GM10266 (cell line): ENCODE data around the gene SENP3.

Source experiments
- DNase-seq: peaks from one replicate; pipeline ENCODE4 v3.0.0; 2012; ENCODE audit errors: extremely low spot score
- TF ChIP-seq, protein P1 (sequence below): IDR thresholded peaks from 2 replicates; pipeline ENCODE4 v1.5.1; 2012; ENCODE audit warnings: mild to moderate bottlenecking, low read depth; ENCODE audit not compliant: control insufficient read depth, insufficient read depth; ENCODE audit errors: missing control alignments

SENP3 gene

DNA sequence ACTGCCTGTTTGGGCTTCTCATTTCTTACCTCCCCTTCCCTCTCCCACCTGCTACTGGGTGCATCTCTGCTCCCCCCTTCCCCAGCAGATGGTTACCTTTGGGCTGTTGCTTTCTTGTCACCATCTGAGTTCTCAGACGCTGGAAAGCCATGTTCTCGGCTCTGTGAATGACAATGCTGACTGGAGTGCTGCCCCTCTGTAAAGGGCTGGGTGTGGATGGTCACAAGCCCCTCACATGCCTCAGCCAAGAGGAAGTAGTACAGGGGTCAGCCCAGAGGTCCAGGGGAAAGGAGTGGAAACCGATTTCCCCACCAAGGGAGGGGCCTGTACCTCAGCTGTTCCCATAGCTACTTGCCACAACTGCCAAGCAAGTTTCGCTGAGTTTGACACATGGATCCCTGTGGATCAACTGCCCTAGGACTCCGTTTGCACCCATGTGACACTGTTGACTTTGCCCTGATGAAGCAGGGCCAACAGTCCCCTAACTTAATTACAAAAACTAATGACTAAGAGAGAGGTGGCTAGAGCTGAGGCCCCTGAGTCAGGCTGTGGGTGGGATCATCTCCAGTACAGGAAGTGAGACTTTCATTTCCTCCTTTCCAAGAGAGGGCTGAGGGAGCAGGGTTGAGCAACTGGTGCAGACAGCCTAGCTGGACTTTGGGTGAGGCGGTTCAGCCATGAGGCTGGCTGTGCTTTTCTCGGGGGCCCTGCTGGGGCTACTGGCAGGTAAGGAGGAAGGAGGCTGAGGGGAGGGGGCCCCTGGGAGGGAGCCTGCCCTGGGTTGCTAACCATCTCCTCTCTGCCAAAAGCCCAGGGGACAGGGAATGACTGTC lies 17.5 kb downstream of the SENP3 start, which contains the start of gene CD68:
Gene CD68 (plus strand): TSS at position 638 of the 833 bp plus-strand sequence. CDS start 40 bp downstream, at position 678.
- TF ChIP-seq, protein P1, sequence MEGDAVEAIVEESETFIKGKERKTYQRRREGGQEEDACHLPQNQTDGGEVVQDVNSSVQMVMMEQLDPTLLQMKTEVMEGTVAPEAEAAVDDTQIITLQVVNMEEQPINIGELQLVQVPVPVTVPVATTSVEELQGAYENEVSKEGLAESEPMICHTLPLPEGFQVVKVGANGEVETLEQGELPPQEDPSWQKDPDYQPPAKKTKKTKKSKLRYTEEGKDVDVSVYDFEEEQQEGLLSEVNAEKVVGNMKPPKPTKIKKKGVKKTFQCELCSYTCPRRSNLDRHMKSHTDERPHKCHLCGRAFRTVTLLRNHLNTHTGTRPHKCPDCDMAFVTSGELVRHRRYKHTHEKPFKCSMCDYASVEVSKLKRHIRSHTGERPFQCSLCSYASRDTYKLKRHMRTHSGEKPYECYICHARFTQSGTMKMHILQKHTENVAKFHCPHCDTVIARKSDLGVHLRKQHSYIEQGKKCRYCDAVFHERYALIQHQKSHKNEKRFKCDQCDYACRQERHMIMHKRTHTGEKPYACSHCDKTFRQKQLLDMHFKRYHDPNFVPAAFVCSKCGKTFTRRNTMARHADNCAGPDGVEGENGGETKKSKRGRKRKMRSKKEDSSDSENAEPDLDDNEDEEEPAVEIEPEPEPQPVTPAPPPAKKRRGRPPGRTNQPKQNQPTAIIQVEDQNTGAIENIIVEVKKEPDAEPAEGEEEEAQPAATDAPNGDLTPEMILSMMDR: no peak
- peak; percentile 77 for DNase-seq

DNA sequence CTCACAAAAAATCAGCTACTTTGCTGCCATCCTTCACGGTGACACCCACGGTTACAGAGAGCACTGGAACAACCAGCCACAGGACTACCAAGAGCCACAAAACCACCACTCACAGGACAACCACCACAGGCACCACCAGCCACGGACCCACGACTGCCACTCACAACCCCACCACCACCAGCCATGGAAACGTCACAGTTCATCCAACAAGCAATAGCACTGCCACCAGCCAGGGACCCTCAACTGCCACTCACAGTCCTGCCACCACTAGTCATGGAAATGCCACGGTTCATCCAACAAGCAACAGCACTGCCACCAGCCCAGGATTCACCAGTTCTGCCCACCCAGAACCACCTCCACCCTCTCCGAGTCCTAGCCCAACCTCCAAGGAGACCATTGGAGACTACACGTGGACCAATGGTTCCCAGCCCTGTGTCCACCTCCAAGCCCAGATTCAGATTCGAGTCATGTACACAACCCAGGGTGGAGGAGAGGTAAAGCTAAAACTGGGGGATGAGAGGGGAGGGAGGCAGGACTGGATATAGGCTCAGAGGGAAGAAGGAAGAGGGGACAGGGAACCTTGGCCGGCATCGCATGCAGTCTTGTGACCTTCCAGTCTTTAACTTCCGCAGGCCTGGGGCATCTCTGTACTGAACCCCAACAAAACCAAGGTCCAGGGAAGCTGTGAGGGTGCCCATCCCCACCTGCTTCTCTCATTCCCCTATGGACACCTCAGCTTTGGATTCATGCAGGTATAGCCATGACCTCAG lies 18.3 kb downstream of the SENP3 start:
- no peak for DNase-seq
- TF ChIP-seq, protein P1: no peak

DNA sequence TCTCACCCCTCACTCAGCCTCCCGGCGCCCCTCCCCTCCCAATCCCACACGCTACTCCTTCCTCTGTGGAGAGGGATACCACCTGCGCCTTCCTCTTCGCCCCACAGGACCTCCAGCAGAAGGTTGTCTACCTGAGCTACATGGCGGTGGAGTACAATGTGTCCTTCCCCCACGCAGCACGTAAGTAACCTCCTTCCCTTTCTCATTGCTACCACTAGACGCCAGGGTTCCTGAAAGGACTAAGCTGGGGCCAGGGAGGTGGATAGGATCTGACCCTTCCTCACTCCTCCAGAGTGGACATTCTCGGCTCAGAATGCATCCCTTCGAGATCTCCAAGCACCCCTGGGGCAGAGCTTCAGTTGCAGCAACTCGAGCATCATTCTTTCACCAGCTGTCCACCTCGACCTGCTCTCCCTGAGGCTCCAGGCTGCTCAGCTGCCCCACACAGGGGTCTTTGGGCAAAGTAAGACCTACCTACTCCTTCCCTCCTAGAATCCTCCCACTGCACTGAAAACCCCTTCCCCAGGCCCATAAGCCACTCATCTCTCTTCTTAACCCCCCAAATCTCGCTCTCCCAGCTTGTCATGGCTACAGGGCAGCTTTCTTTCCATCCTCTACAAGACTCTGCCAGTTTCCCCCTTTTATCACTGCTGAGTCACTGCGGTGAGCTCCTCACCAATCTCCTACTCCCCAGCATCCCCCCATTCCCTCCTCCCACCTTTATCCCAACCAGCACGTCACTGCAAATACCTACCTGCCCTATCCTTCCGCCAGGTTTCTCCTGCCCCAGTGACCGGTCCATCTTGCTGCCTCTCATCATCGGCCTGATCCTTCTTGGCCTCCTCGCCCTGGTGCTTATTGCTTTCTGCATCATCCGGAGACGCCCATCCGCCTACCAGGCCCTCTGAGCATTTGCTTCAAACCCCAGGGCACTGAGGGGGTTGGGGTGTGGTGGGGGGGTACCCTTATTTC lies 19.2 kb downstream of the SENP3 start:
- TF ChIP-seq, protein P1: no peak
- no peak for DNase-seq

DNA sequence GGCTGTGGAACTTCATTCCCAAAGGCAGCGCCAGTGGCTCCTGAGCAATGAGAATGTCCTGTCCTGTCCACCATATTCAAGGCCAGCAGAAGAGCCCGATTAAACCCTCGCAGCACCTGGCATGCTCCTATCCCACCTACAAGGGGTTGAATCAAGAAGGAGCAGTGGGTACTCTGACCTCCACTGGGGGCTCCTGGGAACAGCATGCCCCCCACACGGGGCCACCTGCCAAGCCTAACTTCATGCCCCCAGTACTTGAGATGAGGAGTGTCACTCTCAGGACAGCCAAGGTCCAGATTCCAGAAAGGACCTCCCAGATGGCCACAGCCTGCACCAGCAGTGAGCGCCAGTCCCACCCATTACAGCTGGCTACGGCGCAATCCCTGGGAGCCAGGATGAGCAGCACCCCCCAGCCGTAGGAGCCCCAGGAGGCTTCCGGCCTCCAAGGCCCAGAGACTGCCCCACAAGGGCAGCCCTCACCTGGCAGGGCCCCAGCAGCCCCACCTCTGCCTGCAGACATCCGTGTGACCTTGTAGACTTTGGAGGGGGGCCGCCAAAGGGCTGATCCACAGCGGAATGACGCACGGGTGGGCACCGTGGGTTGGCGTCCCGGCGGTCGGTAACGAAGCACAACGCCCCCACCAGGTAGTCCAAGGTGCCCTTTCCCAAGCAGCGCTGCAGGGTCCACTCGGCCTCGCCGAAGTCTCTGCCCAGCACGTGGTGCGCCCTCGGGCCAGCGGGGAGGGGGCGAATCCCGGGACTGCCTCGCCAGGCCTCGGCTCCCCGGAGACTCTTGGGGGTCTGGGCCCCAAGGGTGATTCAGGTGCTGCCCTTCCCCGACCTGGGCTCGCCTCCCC lies 20.9 kb downstream of the SENP3 start:
- no peak for DNase-seq
- TF ChIP-seq, protein P1: no peak

DNA sequence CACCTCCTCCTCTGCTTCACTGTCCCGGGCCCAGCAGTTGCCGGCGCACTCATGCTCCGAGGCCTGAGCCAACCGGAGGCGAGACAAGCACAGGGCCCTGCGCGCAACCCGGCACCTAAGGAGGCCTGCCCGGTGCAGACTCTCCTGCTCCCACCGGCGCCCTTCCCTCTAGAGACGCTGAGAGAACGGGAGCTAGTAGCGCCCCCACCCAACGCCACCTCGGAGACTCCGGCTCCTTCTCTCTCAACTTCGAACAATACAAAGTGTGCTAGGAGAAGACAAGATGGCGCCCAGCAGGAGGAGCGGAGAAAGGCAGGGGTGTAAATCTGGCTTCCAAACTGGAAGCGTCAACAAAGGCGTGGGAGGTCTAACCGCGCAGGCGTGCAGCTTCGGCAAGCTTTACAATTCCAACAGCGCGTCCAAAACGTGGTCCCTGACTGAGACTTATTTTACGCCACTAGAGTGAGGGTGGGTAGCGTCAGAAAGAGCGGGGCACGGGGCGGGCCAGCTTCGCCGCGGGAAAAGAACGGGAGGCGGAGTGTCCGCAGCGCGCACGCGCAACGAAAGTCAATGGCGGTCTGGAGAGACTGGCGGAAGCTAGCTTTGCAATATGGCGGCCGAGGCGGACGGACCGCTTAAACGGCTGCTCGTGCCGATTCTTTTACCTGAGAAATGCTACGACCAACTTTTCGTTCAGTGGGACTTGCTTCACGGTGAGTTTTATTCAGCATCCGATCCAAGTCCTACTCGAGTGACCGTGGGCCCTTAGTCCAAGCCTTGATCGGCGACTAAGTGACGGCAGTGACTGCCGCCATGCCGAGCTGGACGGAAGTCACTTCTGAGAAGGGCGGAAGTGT lies 21.8 kb downstream of the SENP3 start, which contains the start of gene MPDU1:
Gene MPDU1 (plus strand): TSS at position 600 of the 857 bp plus-strand sequence. CDS start 11 bp downstream, at position 611.
- TF ChIP-seq, protein P1: no peak
- peak; percentile 94 for DNase-seq
